MCF 10A (cell line): ENCODE measurements around the gene GRIA1. TPM values are rescaled to one million over a fixed set of nuclear protein-coding genes. Genes with fewer than 3 reads are reported as not detected.

Source experiments
- BruUV-seq: library from RNA; stranded (reverse); fragments of 400-500 nt; replicated peaks from 2 replicates; lab custom pipeline; 2021; lab: Mats Ljungman, UMichigan
- CTCF ChIA-PET: fragments of 300-600 bp; sonication (Branson Sonifier 250); formaldehyde crosslinking; extraction: SDS; loops from one replicate; lab custom pipeline; 2021; ENCODE audit warnings: antibody characterized with exemption, inconsistent platforms; lab: Yijun Ruan, JAX
- POLR2A ChIA-PET: fragments of 300-600, 350-650 bp; sonication (Branson Sonifier 250); formaldehyde crosslinking; extraction: SDS; loops from one replicate; lab custom pipeline; 2020; ENCODE audit warnings: antibody characterized with exemption, inconsistent platforms; lab: Yijun Ruan, JAX
- DNase-seq: peaks from one replicate; pipeline ENCODE4 v3.0.0-alpha.2; 2018; ENCODE audit not compliant: unreplicated experiment
- H3K27ac Mint-ChIP-seq: one replicate; pipeline ENCODE4 v1.8.0; 2022; ENCODE audit warnings: mild to moderate bottlenecking, low read depth, mixed read lengths; ENCODE audit not compliant: unreplicated experiment
- H3K27me3 Mint-ChIP-seq: one replicate; pipeline ENCODE4 v1.8.0; 2022; ENCODE audit warnings: mixed read lengths; ENCODE audit not compliant: insufficient read depth, unreplicated experiment
- H3K36me3 Mint-ChIP-seq: one replicate; pipeline ENCODE4 v1.8.0; 2022; ENCODE audit warnings: mild to moderate bottlenecking, moderate library complexity, mixed read lengths; ENCODE audit not compliant: insufficient read depth, unreplicated experiment
- H3K4me1 Mint-ChIP-seq: one replicate; pipeline ENCODE4 v1.8.0; 2022; ENCODE audit warnings: mixed read lengths; ENCODE audit not compliant: insufficient read depth, unreplicated experiment
- H3K4me3 Mint-ChIP-seq: one replicate; pipeline ENCODE4 v1.8.0; 2022; ENCODE audit warnings: mild to moderate bottlenecking, moderate library complexity, mixed read lengths; ENCODE audit not compliant: unreplicated experiment
- H3K9me3 Mint-ChIP-seq: one replicate; pipeline ENCODE4 v1.8.0; 2022; ENCODE audit warnings: mixed read lengths; ENCODE audit not compliant: unreplicated experiment
- intact Hi-C: fragments of 100-400 bp; cut with micrococcal nuclease; formaldehyde crosslinking; loops from 2 replicates; pipeline ENCODE4 v1.14.1; 2022
- total RNA-seq: library from RNA; stranded (reverse); gene quantifications from 2 replicates; pipeline ENCODE4 v1.2.3, GENCODE V29; 2022
- TF ChIP-seq, protein P1 (sequence below): fragments of 200-600 bp; IDR thresholded peaks from one replicate; pipeline ENCODE4 v1.8.0; 2022; ENCODE audit warnings: antibody characterized with exemption, mild to moderate bottlenecking; ENCODE audit not compliant: unreplicated experiment

The GRIA1 gene
- total RNA-seq, 1 experiment from 2014 or later, result not detected

- BruUV-seq, result no TSS peak
- no peak overlapping the region for H3K4me3 Mint-ChIP-seq
- no peak overlapping the region for H3K27ac Mint-ChIP-seq
- ChIA-PET POLR2A (no interaction called here), CTCF (interaction anchor here (0.6 to 1.4 kb wide), 4 partner anchors 180 to 771 kb away, joined by 3 to 5 read pairs (median 4); no protein-coding TSS in a partner anchor)
- DNase-seq, result no peak
- TF ChIP-seq, protein P1, sequence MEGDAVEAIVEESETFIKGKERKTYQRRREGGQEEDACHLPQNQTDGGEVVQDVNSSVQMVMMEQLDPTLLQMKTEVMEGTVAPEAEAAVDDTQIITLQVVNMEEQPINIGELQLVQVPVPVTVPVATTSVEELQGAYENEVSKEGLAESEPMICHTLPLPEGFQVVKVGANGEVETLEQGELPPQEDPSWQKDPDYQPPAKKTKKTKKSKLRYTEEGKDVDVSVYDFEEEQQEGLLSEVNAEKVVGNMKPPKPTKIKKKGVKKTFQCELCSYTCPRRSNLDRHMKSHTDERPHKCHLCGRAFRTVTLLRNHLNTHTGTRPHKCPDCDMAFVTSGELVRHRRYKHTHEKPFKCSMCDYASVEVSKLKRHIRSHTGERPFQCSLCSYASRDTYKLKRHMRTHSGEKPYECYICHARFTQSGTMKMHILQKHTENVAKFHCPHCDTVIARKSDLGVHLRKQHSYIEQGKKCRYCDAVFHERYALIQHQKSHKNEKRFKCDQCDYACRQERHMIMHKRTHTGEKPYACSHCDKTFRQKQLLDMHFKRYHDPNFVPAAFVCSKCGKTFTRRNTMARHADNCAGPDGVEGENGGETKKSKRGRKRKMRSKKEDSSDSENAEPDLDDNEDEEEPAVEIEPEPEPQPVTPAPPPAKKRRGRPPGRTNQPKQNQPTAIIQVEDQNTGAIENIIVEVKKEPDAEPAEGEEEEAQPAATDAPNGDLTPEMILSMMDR, result no peak
- no peaks in the 10 kb centered on the region for H3K9me3 Mint-ChIP-seq
- H3K4me1 Mint-ChIP-seq, result no peaks in the 10 kb centered on the region
- H3K36me3 Mint-ChIP-seq, result no peaks in the 10 kb centered on the region
- intact Hi-C loops, result no loop called here
- no peaks in the 10 kb centered on the region for H3K27me3 Mint-ChIP-seq
Measured at GRCh38 chr5:153742060-153742459, 251.6 kb downstream of the GRIA1 start.

DNA sequence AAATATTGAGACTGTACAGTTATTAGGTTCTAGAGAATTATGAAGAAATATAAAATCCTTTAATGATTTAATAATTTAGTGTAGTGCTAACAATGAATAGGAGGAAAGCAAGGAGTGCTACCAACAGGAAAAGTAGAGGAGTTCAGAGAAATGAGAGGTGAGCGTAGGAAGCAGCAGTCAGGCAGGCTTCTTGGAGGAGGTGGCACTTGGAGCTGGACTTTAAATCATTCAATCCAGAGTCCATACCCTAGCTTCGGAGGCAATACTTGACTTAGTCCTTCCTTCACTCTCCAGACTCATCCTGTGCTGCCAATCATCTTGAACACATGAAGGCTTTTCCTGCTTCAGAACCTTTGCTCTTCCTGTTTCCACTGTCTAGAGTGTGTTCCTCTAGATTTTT is 254.3 kb downstream of the GRIA1 start:
- H3K4me1 Mint-ChIP-seq, result no peaks in the 10 kb centered on the region
- TF ChIP-seq, protein P1, result no peak
- no peak overlapping the region for H3K4me3 Mint-ChIP-seq
- intact Hi-C loops, result no loop called here
- no peaks in the 10 kb centered on the region for H3K27me3 Mint-ChIP-seq
- no peaks in the 10 kb centered on the region for H3K9me3 Mint-ChIP-seq
- DNase-seq, result no peak
- H3K27ac Mint-ChIP-seq, result no peak overlapping the region
- H3K36me3 Mint-ChIP-seq, result no peaks in the 10 kb centered on the region
- POLR2A ChIA-PET, result no interaction called here
- BruUV-seq, result no TSS peak
- CTCF ChIA-PET, result no interaction called here

DNA sequence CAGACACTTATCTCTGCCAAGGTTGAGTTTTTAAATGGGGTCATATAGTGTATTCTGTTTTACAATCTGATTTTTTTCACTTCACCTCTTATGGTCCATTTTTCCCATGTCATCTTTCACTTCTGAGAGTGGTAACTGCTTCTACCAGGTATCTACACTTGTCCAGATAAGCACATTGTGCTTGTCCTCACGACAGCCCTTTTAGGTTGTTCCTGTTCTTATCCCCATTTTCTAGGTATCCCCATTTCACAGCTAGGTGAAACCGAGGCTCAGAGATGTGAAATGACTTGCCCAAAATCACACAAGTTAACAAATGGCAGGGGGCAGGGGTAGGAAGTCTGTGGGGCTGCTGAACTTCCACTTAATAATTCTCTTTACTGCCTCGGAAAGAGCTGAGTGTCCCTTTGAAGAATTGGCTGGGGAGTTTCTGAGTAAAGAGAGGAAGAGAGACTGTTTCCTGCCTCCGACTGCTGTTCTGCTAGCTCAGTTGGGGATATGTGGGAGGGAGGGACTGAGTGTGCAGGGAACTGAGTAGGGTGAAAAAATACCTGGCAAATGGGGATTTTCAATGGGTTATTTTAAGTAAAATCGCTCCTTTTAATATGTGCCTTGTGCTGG is 255.4 kb downstream of the GRIA1 start:
- intact Hi-C loops, result no loop called here
- Mint-ChIP-seq H3K27ac (no peak overlapping the region), H3K4me3 (no peak overlapping the region), H3K9me3 (no peaks in the 10 kb centered on the region), H3K4me1 (no peaks in the 10 kb centered on the region), H3K36me3 (no peaks in the 10 kb centered on the region), H3K27me3 (no peaks in the 10 kb centered on the region)
- no peak for DNase-seq
- ChIA-PET CTCF (interaction anchor here (0.6 to 1.1 kb wide), 4 partner anchors 184 to 219 kb away, joined by 3 to 5 read pairs (median 4); no protein-coding TSS in a partner anchor), POLR2A (interaction anchor here (0.7 kb wide), 1 partner anchor 222 kb away, joined by 3 read pairs; no protein-coding TSS in a partner anchor)
- no TSS peak for BruUV-seq
- TF ChIP-seq, protein P1, result no peak

DNA sequence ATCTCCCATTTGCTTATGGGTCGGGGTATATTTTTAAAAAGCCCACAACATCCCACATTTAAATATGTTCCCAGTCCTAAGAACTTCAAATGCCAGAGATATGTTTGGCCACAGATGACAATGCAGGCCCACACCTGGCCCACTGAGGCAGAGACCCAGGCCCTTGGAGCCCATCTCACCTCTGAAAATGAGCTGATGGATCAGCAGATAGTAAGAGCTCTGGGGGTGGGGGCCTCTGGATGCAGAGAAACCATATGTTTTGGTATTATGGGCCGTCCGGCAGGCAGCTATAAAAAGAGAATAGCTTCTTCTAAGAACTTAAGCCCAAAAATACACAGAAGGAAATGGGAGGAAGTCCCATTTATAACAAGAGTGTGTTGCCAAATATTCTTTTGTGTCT is 256.0 kb downstream of the GRIA1 start:
- no peak for DNase-seq
- no peaks in the 10 kb centered on the region for H3K4me1 Mint-ChIP-seq
- intact Hi-C loops, result no loop called here
- ChIA-PET POLR2A (interaction anchor here (0.7 kb wide), 1 partner anchor 223 kb away, joined by 3 read pairs; no protein-coding TSS in a partner anchor), CTCF (interaction anchor here (0.6 to 1.1 kb wide), 2 partner anchors 8 to 204 kb away, joined by 3 to 4 read pairs; no protein-coding TSS in a partner anchor)
- H3K27me3 Mint-ChIP-seq, result no peaks in the 10 kb centered on the region
- H3K4me3 Mint-ChIP-seq, result no peak overlapping the region
- BruUV-seq, result no TSS peak
- no peaks in the 10 kb centered on the region for H3K9me3 Mint-ChIP-seq
- no peak overlapping the region for H3K27ac Mint-ChIP-seq
- no peaks in the 10 kb centered on the region for H3K36me3 Mint-ChIP-seq
- TF ChIP-seq, protein P1, result no peak
